ENCODE data around the gene BICRAL.
"Not testable (repeated sequence)": the region's sequence is repeated elsewhere in the genome, so short reads cannot be mapped to it uniquely, and the experiment has no call there.

Gene BICRAL

GRCh38 chr6:42899871-42900270, 118.0 kb downstream of the BICRAL start:
- DNase-seq, result no peak

- DNase-seq, result peak; percentile 13
Measured at GRCh38 chr6:42901538-42901957, 119.7 kb downstream of the BICRAL start.

- not testable (repeated sequence) for DNase-seq
Measured at GRCh38 chr6:42902429-42903263, 120.8 kb downstream of the BICRAL start.

- no peak for DNase-seq
Measured at GRCh38 chr6:42904467-42904866, 122.6 kb downstream of the BICRAL start.

DNA sequence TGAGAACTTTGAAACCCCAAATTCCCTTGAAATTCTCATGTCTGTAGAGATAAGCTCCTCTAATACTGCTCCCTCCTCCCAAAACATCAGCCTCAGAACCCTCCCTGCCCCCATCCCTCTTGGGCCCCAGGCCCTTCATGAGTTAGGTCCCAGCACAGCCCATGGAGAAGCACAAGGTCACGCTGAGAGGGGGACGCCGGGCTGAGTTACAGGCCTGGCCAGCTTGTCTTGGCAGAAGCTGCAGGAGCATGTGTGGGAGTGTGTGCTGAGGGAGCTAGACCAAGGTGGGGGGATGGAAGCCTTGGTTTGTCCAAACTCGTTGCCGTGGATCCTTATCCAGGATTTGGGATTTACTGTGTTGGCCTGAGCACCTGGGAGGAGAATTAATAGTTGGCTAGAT, 125.5 kb downstream of the BICRAL start:
- DNase-seq, result no peak

DNA sequence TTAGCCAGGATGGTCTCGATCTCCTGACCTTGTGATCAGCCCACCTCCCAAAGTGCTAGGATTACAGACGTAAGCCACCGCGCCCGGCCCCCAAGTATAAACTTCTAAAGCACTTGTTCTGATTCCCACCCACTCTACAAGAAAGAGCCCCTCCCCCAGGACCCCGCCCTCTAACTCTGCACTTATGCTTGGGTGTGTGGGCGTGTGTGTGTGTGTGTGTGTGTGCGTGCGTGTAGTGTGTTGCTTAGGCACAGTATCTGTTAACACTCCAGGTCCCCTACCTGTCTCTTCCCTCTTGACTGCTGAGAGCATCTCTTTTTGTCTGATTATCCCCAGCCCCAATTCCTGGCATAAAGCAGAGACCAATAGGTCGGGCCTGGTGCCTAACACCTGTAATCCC, 128.0 kb downstream of the BICRAL start:
- no peak for DNase-seq

DNA sequence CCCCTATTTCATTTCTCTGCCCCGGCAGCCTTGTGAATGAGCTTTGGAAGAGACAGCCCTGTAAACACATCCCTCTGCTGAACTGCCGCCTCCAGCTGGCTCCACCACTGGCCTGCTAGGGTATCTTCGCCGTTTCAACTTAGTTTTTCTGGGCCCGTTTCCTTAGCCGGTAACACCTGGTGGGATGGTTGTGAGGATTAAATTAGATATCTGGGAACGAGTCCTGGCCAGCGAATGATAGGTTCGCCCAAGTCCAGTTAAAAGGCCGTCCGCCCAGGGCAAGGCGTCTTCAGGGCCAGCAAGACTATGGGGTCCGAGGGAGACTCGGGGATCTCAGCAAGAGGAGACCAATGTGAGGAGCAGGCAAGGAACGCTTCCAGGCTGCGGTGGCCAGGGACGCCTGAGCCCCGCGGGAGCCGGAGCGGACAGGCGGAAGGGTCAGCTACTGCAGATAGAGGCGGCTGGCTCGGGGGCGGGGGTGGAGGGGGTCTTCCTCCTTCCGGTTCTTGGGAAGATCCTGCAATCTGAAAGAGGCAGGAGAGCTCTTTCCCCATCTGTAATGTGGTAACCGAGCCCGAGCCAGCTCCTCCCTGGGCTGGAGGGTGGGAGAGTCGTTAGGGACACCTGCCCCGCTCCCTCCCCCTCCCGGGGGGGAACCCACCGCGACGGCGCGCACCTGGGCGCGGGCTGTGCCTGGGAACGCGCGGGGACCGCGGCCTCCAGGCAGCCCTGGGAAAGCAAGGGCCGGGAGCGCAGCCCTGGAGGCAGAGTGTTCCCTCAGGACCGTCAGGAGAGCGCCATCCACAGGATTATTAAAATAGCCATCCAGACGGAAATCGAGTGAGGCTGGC, 129.5 kb downstream of the BICRAL start:
- DNase-seq, result no peak

- DNase-seq, result no peak
Measured at GRCh38 chr6:42914546-42914945, 132.7 kb downstream of the BICRAL start.

GRCh38 chr6:42915732-42916131, 133.9 kb downstream of the BICRAL start, which contains the start of gene PTCRA:
PTCRA (plus strand) TSS chr6:42916053; CDS start chr6:42916070, 17 bp downstream.
- DNase-seq, result no peak

- no peak for DNase-seq
Measured at GRCh38 chr6:42916288-42916687, 134.4 kb downstream of the BICRAL start.

All from NCI-H2081 treated with DMSO at 0.1 percent for 48 hours (cell line).